GM12874 (cell line): ENCODE results near the gene LRRC8C.
A peak's percentile ranks its signal among the peaks of the same experiment; 100 is the strongest.

ENCODE experiments used
- CTCF ChIP-seq: IDR thresholded peaks from 2 replicates; pipeline ENCODE4 v1.5.1; 2011; ENCODE audit warnings: low read depth, mild to moderate bottlenecking, control low read depth, low read length, moderate library complexity; ENCODE audit not compliant: insufficient read depth

LRRC8C gene

GRCh38 chr1:89758156-89758555 lies 125.2 kb downstream of the LRRC8C start:
- TF ChIP-seq CTCF = no peak

GRCh38 chr1:89759036-89759435 lies 126.1 kb downstream of the LRRC8C start:
- TF ChIP-seq CTCF = no peak

DNA sequence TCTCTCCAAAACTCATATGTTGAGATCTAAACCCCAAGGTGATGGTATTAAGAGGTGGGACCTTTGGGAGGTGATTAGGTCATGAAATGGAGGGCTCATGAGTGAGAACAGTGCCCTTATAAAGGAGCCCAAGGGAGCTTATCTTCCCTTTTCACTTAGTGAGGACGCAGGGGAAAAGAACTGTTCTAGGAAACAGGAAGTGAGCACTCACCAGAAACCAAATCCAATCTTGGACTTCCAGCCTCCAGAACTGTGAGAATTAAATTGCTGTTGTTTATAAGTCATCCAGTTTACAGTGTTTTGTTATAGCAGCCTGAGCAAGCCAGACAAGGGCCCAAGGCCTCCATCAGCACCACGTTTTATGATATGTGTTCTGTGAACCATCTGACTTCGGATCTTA lies 127.6 kb downstream of the LRRC8C start:
- no peak for TF ChIP-seq CTCF

DNA sequence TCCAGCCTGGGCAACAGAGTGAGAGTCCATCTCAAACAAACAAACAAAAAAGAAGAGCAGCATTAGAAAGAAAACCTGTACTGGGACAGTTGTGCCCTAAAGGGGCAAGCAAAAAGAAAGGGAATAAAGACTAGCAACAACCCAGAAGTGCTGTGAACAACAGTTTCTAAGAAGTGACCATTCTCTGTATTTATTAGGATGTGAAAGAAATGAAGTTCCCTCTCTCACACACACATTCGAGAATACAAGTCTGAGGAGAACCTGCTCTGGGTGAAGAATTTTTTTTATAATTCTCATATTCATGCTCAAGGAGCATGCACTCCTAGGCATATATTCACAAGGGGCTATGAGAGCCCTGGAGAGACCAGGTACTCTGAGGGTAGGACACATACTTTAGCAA lies 128.4 kb downstream of the LRRC8C start:
- no peak for TF ChIP-seq CTCF

DNA sequence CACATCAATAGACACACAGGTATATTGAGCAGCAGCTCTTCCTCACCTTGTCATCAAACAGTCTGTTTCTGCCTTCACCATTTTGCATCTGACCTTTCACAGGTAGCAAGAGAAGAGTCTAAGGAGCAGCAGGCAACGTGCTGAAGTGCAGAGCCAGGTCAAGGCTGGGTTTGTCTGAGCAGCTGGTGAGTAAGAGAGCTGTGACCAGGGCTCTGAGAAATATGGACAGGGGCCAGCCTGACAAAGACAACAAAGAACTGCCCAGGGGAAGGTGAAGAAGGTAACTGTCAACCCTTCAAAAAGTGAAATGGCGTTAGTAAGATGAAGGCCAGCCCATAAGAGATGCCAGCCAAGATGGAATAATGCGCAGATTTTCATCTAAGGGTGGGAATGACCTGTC lies 129.0 kb downstream of the LRRC8C start:
- no peak for TF ChIP-seq CTCF

DNA sequence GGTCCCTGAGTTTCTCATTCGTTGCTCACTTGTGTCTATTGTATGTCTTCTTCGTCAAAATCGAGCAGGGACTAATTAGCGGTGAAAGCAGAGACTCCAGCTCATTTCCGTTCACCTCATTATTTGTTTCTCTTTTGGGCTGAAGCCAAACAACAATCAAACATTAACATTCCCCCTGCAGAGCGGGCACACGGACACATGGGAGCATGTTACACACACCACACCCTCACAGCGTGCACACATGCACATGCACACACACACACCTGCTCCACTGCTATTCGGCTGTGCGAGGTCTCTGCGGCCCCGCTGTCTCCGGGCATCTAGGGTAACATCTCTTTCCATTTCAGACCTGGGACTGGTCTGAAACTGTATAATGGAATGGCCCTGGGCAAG lies 129.5 kb downstream of the LRRC8C start:
- TF ChIP-seq CTCF = no peak

- TF ChIP-seq CTCF = peak; percentile 97
These were observed 130.1 kb downstream of the LRRC8C start for GRCh38 chr1:89762779-89763648.
